Measurements from ENCODE around the gene SERAC1. TPM values are rescaled to one million over a fixed set of nuclear protein-coding genes. Genes with fewer than 3 reads are reported as not detected.
A peak's percentile ranks its signal among the peaks of the same experiment; 100 is the strongest.
"Not testable (repeated sequence)": the region's sequence is repeated elsewhere in the genome, so short reads cannot be mapped to it uniquely, and the experiment has no call there.

Gene SERAC1
- 1 to 10 TPM; 4.1 to 4.6 TPM for total RNA-seq

GRCh38 chr6:158168040-158168289, at the start of gene SERAC1:
SERAC1 (minus strand) TSS chr6:158168262; CDS start chr6:158158363, 9,899 bp downstream.
- ATAC-seq (ENCODE audit: low read depth): peak; percentile 57
- POLR2A ChIA-PET: interaction anchor here (0.6 to 1.1 kb wide), 2 partner anchors 41 to 765 kb away, joined by 3 read pairs; no protein-coding TSS in a partner anchor
- Mint-ChIP-seq H3K36me3 (peaks cover 12% of the 10 kb centered on the region), H3K4me3 (peak within 1 kb of the TSS; percentile 93), H3K27ac (peak within 1 kb of the TSS; percentile 98), H3K4me1 (peaks cover 12% of the 10 kb centered on the region), H3K27me3 (peaks cover 3% of the 10 kb centered on the region), H3K9me3 (no peaks in the 10 kb centered on the region)
- DNase-seq: no peak

- H3K4me1 Mint-ChIP-seq: peaks cover 14% of the 10 kb centered on the region
- H3K27ac Mint-ChIP-seq: no peak overlapping the region
- H3K9me3 Mint-ChIP-seq: no peaks in the 10 kb centered on the region
- ATAC-seq (ENCODE audit: low read depth) (peak; percentile 95), DNase-seq (peak; percentile 49)
- no peak overlapping the region for H3K4me3 Mint-ChIP-seq
- POLR2A ChIA-PET: interaction anchor here (1.0 kb wide), 1 partner anchor 477 kb away, joined by 4 read pairs; no protein-coding TSS in a partner anchor
- no peaks in the 10 kb centered on the region for H3K36me3 Mint-ChIP-seq
- H3K27me3 Mint-ChIP-seq: peaks cover 9% of the 10 kb centered on the region
These were observed 46.0 kb upstream of the SERAC1 start for GRCh38 chr6:158213925-158214674.

- POLR2A ChIA-PET: interaction anchor here (0.6 to 1.0 kb wide), 5 partner anchors 26 to 573 kb away, joined by 3 to 7 read pairs (median 4); no protein-coding TSS in a partner anchor
- Mint-ChIP-seq H3K9me3 (no peaks in the 10 kb centered on the region), H3K4me3 (no peak overlapping the region), H3K4me1 (peaks cover 33% of the 10 kb centered on the region), H3K27ac (no peak overlapping the region), H3K36me3 (peaks cover 3% of the 10 kb centered on the region), H3K27me3 (peaks cover 6% of the 10 kb centered on the region)
- DNase-seq (no peak), ATAC-seq (ENCODE audit: low read depth) (no peak)
These were observed 43.4 kb upstream of the SERAC1 start for GRCh38 chr6:158211273-158212055.

- not testable (repeated sequence) for ATAC-seq (ENCODE audit: low read depth); H3K9me3 Mint-ChIP-seq; H3K36me3 Mint-ChIP-seq; H3K27ac Mint-ChIP-seq; H3K4me3 Mint-ChIP-seq; DNase-seq; H3K27me3 Mint-ChIP-seq
- H3K4me1 Mint-ChIP-seq: peaks cover 39% of the 10 kb centered on the region
- POLR2A ChIA-PET: interaction anchor here (0.6 kb wide), 1 partner anchor 73 kb away, joined by 3 read pairs; no protein-coding TSS in a partner anchor
These were observed 41.7 kb upstream of the SERAC1 start for GRCh38 chr6:158209582-158210333.

- not testable (repeated sequence) for DNase-seq
These were observed 40.4 kb upstream of the SERAC1 start for GRCh38 chr6:158208226-158209030.

GRCh38 chr6:158207422-158207788, 39.3 kb upstream of the SERAC1 start:
- Mint-ChIP-seq H3K36me3 (peaks cover 3% of the 10 kb centered on the region), H3K27ac (peak overlapping the region; percentile 89), H3K4me1 (peaks cover 32% of the 10 kb centered on the region), H3K4me3 (peak overlapping the region; percentile 68), H3K9me3 (no peaks in the 10 kb centered on the region), H3K27me3 (no peaks in the 10 kb centered on the region)
- peak; percentile 90 for ATAC-seq (ENCODE audit: low read depth)
- DNase-seq: no peak
- POLR2A ChIA-PET: interaction anchor here (1.0 kb wide), 1 partner anchor 329 kb away, joined by 3 read pairs; no protein-coding TSS in a partner anchor

More at GRCh38 chr6:158208226-158209030, 40.4 kb upstream of the SERAC1 start:
- not testable (repeated sequence) for H3K36me3 Mint-ChIP-seq; H3K9me3 Mint-ChIP-seq; ATAC-seq (ENCODE audit: low read depth); H3K27me3 Mint-ChIP-seq
- Mint-ChIP-seq H3K4me3 (peak overlapping the region; percentile 68), H3K27ac (peak overlapping the region; percentile 89), H3K4me1 (peaks cover 32% of the 10 kb centered on the region)
- POLR2A ChIA-PET: interaction anchor here (0.9 kb wide), 1 partner anchor 41 kb away, joined by 3 read pairs; no protein-coding TSS in a partner anchor

GRCh38 chr6:158206740-158207421, 38.8 kb upstream of the SERAC1 start:
- POLR2A ChIA-PET: interaction anchor here (1.0 kb wide), 1 partner anchor 329 kb away, joined by 3 read pairs; no protein-coding TSS in a partner anchor
- Mint-ChIP-seq H3K27ac (peak overlapping the region; percentile 89), H3K36me3 (peaks cover 3% of the 10 kb centered on the region), H3K4me1 (peaks cover 32% of the 10 kb centered on the region), H3K9me3 (no peaks in the 10 kb centered on the region), H3K4me3 (peak overlapping the region; percentile 68), H3K27me3 (no peaks in the 10 kb centered on the region)
- ATAC-seq (ENCODE audit: low read depth): no peak
- no peak for DNase-seq

- H3K27ac Mint-ChIP-seq: no peak overlapping the region
- no peak overlapping the region for H3K4me3 Mint-ChIP-seq
- no peak for DNase-seq
- POLR2A ChIA-PET: no interaction called here
- H3K27me3 Mint-ChIP-seq: no peaks in the 10 kb centered on the region
- H3K9me3 Mint-ChIP-seq: no peaks in the 10 kb centered on the region
- peaks cover 3% of the 10 kb centered on the region for H3K36me3 Mint-ChIP-seq
- no peak for ATAC-seq (ENCODE audit: low read depth)
- H3K4me1 Mint-ChIP-seq: peaks cover 33% of the 10 kb centered on the region
These were observed 37.3 kb upstream of the SERAC1 start for GRCh38 chr6:158205169-158205944.

- Mint-ChIP-seq H3K27me3 (no peaks in the 10 kb centered on the region), H3K4me1 (peaks cover 6% of the 10 kb centered on the region), H3K27ac (no peak overlapping the region), H3K4me3 (no peak overlapping the region), H3K36me3 (peaks cover 11% of the 10 kb centered on the region), H3K9me3 (no peaks in the 10 kb centered on the region)
- no peak for DNase-seq
- POLR2A ChIA-PET: no interaction called here
- ATAC-seq (ENCODE audit: low read depth): no peak
These were observed 30.4 kb upstream of the SERAC1 start for GRCh38 chr6:158198461-158198860.

- Mint-ChIP-seq H3K4me1 (no peaks in the 10 kb centered on the region), H3K27ac (no peak overlapping the region), H3K27me3 (no peaks in the 10 kb centered on the region), H3K4me3 (no peak overlapping the region), H3K9me3 (no peaks in the 10 kb centered on the region), H3K36me3 (peaks cover 19% of the 10 kb centered on the region)
- DNase-seq (no peak), ATAC-seq (ENCODE audit: low read depth) (no peak)
- POLR2A ChIA-PET: interaction anchor here (0.6 kb wide), 1 partner anchor 150 kb away, joined by 8 read pairs; no protein-coding TSS in a partner anchor
These were observed 26.6 kb upstream of the SERAC1 start for GRCh38 chr6:158194487-158195280.

GRCh38 chr6:158191761-158192160, 23.7 kb upstream of the SERAC1 start:
- no peak for DNase-seq
- POLR2A ChIA-PET: no interaction called here

More at GRCh38 chr6:158191761-158192160, 23.7 kb upstream of the SERAC1 start:
- ATAC-seq (ENCODE audit: low read depth): no peak
- H3K4me3 Mint-ChIP-seq: no peak overlapping the region
- H3K27me3 Mint-ChIP-seq: no peaks in the 10 kb centered on the region
- H3K9me3 Mint-ChIP-seq: no peaks in the 10 kb centered on the region
- no peak overlapping the region for H3K27ac Mint-ChIP-seq
- H3K4me1 Mint-ChIP-seq: no peaks in the 10 kb centered on the region
- peaks cover 26% of the 10 kb centered on the region for H3K36me3 Mint-ChIP-seq

Measured in activated naive CD8-positive, alpha-beta T cell treated with anti-CD3 and anti-CD28 coated beads, Interleukin-2, amount 10 ng/mL, durations not matched to agents 7 days and 5 days (primary cell).